Measurements from ENCODE around the gene HNRNPH2. TPM values are rescaled to one million over a fixed set of nuclear protein-coding genes. Genes with fewer than 3 reads are reported as not detected.

The HNRNPH2 gene
- total and polyA plus RNA-seq, 10 of the 15 experiments (the other 5 are each of a cell fraction or from before 2014, with no cell fraction given), result 34.5 to 102 (median 61.4) TPM

DNA sequence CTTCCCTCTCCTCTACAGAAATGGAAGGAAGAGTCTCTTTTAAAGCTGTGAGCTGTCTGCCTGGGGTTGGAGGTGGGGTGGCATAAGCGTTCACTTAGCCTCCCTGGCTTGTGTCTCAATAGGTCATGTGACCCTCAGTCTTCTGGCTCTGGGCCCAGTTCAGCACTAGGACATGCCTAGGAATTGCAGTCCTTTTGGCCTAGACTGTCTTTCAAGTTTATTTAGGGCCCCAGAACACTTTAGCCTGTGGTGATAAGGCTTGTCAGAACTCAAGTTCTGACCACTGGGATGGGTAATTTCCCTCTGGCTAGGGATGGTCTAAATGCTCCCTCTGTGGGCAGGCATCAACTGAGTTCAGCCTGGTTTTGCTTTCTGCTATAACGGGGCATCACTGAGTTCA lies 42.9 kb downstream of the HNRNPH2 start:
- Histone ChIP-seq H3K27me3 (replicated peaks in 1 of 2; ENCODE audit: control insufficient read depth in 2 of 2, insufficient read depth in 2 of 2, low read length in 1 of 2) (no peaks in the 10 kb centered on the region), H2AFZ (ENCODE audit: control insufficient read depth, low read depth, low read length) (no peak overlapping the region), H3K36me3 (ENCODE audit: control insufficient read depth in 2 of 2, insufficient read depth in 2 of 2, low read length in 1 of 2) (no peaks in the 10 kb centered on the region), H4K20me1 (ENCODE audit: control insufficient read depth, insufficient read depth) (no peaks in the 10 kb centered on the region), H3K4me1 (ENCODE audit: control insufficient read depth, insufficient read depth, low read length) (no peaks in the 10 kb centered on the region), H3K4me3 (no peak overlapping the region), H3K4me2 (ENCODE audit: control insufficient read depth, insufficient read depth) (no peak overlapping the region), H3K27ac (ENCODE audit: control insufficient read depth, insufficient read depth) (no peak overlapping the region), H3K9me3 (replicated peaks; ENCODE audit: control insufficient read depth, insufficient read depth, low read length) (no peaks in the 10 kb centered on the region), H3K79me2 (ENCODE audit: control insufficient read depth, insufficient read depth, low read length) (no peaks in the 10 kb centered on the region), H3K9ac (ENCODE audit: control insufficient read depth, insufficient read depth, low read length) (no peak overlapping the region)
- BruUV-seq (replicated peaks), result no TSS peak
- RAD21 ChIA-PET (ENCODE audit: unreplicated experiment), result no interaction called here
- TF ChIP-seq GABPA (IDR thresholded peaks at IDR 0.05; ENCODE audit: low read depth), result no peak
- no peak for TF ChIP-seq RUNX3 (IDR thresholded peaks at IDR 0.05; ENCODE audit: low read length)
- no peak for TF ChIP-seq CHD4 (IDR thresholded peaks at IDR 0.05)
- TF ChIP-seq, protein P1, sequence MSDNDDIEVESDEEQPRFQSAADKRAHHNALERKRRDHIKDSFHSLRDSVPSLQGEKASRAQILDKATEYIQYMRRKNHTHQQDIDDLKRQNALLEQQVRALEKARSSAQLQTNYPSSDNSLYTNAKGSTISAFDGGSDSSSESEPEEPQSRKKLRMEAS (IDR thresholded peaks at IDR 0.05; ENCODE audit: low read depth, low read length), result no peak
- no peak for TF ChIP-seq TAF1 (IDR thresholded peaks at IDR 0.05; ENCODE audit: borderline replicate concordance, low read depth, low read length)
- no peak for TF ChIP-seq RFX5 (IDR thresholded peaks at IDR 0.05; ENCODE audit: low read depth, low read length)
- TF ChIP-seq MXI1 (IDR thresholded peaks at IDR 0.05; ENCODE audit: low read depth, low read length), result no peak
- TF ChIP-seq, protein P2, sequence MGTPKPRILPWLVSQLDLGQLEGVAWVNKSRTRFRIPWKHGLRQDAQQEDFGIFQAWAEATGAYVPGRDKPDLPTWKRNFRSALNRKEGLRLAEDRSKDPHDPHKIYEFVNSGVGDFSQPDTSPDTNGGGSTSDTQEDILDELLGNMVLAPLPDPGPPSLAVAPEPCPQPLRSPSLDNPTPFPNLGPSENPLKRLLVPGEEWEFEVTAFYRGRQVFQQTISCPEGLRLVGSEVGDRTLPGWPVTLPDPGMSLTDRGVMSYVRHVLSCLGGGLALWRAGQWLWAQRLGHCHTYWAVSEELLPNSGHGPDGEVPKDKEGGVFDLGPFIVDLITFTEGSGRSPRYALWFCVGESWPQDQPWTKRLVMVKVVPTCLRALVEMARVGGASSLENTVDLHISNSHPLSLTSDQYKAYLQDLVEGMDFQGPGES (IDR thresholded peaks at IDR 0.05), result no peak
- no peak for TF ChIP-seq PAX8 (IDR thresholded peaks at IDR 0.05)
- TF ChIP-seq, protein P3, sequence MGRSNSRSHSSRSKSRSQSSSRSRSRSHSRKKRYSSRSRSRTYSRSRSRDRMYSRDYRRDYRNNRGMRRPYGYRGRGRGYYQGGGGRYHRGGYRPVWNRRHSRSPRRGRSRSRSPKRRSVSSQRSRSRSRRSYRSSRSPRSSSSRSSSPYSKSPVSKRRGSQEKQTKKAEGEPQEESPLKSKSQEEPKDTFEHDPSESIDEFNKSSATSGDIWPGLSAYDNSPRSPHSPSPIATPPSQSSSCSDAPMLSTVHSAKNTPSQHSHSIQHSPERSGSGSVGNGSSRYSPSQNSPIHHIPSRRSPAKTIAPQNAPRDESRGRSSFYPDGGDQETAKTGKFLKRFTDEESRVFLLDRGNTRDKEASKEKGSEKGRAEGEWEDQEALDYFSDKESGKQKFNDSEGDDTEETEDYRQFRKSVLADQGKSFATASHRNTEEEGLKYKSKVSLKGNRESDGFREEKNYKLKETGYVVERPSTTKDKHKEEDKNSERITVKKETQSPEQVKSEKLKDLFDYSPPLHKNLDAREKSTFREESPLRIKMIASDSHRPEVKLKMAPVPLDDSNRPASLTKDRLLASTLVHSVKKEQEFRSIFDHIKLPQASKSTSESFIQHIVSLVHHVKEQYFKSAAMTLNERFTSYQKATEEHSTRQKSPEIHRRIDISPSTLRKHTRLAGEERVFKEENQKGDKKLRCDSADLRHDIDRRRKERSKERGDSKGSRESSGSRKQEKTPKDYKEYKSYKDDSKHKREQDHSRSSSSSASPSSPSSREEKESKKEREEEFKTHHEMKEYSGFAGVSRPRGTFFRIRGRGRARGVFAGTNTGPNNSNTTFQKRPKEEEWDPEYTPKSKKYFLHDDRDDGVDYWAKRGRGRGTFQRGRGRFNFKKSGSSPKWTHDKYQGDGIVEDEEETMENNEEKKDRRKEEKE (IDR thresholded peaks at IDR 0.05), result no peak
- no peak for TF ChIP-seq GATAD2B (conservative IDR thresholded peaks at IDR 0.05; ENCODE audit: low read depth)
- TF ChIP-seq SMC3 (IDR thresholded peaks at IDR 0.05; ENCODE audit: borderline replicate concordance, low read length), result no peak
- TF ChIP-seq, protein P4, sequence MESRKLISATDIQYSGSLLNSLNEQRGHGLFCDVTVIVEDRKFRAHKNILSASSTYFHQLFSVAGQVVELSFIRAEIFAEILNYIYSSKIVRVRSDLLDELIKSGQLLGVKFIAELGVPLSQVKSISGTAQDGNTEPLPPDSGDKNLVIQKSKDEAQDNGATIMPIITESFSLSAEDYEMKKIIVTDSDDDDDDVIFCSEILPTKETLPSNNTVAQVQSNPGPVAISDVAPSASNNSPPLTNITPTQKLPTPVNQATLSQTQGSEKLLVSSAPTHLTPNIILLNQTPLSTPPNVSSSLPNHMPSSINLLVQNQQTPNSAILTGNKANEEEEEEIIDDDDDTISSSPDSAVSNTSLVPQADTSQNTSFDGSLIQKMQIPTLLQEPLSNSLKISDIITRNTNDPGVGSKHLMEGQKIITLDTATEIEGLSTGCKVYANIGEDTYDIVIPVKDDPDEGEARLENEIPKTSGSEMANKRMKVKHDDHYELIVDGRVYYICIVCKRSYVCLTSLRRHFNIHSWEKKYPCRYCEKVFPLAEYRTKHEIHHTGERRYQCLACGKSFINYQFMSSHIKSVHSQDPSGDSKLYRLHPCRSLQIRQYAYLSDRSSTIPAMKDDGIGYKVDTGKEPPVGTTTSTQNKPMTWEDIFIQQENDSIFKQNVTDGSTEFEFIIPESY (IDR thresholded peaks at IDR 0.05), result no peak
- TF ChIP-seq SREBF2 (IDR thresholded peaks at IDR 0.05; ENCODE audit: low read length), result no peak
- TF ChIP-seq, protein P5, sequence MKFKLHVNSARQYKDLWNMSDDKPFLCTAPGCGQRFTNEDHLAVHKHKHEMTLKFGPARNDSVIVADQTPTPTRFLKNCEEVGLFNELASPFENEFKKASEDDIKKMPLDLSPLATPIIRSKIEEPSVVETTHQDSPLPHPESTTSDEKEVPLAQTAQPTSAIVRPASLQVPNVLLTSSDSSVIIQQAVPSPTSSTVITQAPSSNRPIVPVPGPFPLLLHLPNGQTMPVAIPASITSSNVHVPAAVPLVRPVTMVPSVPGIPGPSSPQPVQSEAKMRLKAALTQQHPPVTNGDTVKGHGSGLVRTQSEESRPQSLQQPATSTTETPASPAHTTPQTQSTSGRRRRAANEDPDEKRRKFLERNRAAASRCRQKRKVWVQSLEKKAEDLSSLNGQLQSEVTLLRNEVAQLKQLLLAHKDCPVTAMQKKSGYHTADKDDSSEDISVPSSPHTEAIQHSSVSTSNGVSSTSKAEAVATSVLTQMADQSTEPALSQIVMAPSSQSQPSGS (IDR thresholded peaks at IDR 0.05; ENCODE audit: low read length), result no peak
- no peak for TF ChIP-seq NRF1 (conservative IDR thresholded peaks at IDR 0.05; ENCODE audit: low read depth, low read length)
- no peak for TF ChIP-seq NFXL1 (IDR thresholded peaks at IDR 0.05; ENCODE audit: borderline replicate concordance)
- no peak for TF ChIP-seq ZNF24 (IDR thresholded peaks at IDR 0.05)
- intact Hi-C loops (cut with micrococcal nuclease; ENCODE audit: unreplicated experiment), result no loop called here
- POLR2A ChIA-PET, result no interaction called here
- in situ Hi-C loops (cut with MboI), result no loop called here
- ATAC-seq (no peak), DNase-seq (ENCODE audit: low read depth, low spot score) (no peak), FAIRE-seq (no peak)
- SMC1A ChIA-PET (ENCODE audit: uncharacterized antibody, unreplicated experiment), result no interaction called here
- CTCF ChIA-PET, result no interaction called here
- WGBS (ENCODE audit: insufficient coverage, insufficient replicate concordance, low lambda C conversion rate, missing lambda C conversion rate), result 65% methylated on average over 2 of the region's 2 CpGs
